ENCODE data around the gene ADA. TPM values are rescaled to one million over a fixed set of nuclear protein-coding genes. Genes with fewer than 3 reads are reported as not detected.
A peak's percentile ranks its signal among the peaks of the same experiment; 100 is the strongest.

The ADA gene
- total RNA-seq, 1 donor from 2014 or later = 72.3 TPM

DNA sequence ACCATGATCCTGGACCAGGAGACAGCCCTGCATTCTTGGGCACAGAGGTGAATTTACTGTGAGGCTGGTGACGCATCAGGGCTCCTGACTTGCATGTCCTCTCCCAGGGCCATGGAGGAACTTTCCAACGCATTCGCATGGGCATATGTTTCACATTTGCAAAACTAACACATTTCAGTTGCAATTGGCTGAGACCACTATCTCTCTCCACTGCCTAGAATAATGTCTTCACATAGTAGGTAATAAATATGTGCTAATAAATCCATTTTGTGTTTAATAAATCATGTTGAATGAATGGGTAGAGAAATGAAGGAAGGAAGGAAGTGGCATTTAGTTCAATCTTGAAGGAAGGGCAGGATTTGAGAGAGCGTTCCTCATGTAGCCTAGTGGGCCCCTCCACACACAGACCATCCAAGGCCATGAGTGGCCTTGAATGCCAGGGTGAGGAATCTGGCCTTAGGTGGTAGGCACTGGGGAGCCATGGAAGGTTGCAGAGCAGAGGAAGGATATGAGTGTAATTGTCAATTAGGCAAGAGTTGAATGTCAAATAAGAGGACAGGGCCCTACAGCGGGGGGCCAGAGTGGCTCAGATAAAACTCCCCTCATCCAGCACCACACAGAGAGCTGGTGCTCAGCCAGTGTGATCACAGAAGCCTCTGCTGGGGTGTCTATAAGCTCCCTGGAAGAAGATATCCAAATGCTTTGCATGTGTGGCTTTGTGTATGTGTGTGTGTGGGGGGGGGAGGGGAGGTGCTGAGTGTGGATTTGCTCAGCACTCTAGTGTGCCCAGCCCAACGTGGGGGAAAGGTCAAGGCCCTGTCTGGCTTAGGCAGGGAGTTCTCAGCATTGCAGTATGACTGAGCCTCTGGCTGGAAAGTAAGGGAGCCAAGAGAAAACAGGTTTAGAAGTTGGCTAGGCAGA, 32.8 kb upstream of the ADA start:
- Mint-ChIP-seq H3K4me3 (no peak overlapping the region), H3K4me1 (peaks cover 2% of the 10 kb centered on the region), H3K9me3 (no peaks in the 10 kb centered on the region), H3K36me3 (ENCODE audit: low read depth) (no peaks in the 10 kb centered on the region), H3K27ac (no peak overlapping the region), H3K27me3 (peaks cover 6% of the 10 kb centered on the region)
- ChIA-PET CTCF (interaction anchor here (0.6 to 3.2 kb wide), 20 partner anchors 10 to 606 kb away, joined by 3 to 22 read pairs (median 4); no protein-coding TSS in a partner anchor), POLR2A (interaction anchor here (0.6 to 1.4 kb wide), 4 partner anchors 74 to 201 kb away, joined by 3 to 5 read pairs (median 3); partner anchors contain the start of gene YWHAB)
- intact Hi-C loops (cut with micrococcal nuclease) = loop anchor here (2.0 kb wide), 1 partner anchor 38 kb away; no protein-coding TSS in a partner anchor
- ATAC-seq (ENCODE audit: low read depth) = no peak
- TF ChIP-seq, protein P1, sequence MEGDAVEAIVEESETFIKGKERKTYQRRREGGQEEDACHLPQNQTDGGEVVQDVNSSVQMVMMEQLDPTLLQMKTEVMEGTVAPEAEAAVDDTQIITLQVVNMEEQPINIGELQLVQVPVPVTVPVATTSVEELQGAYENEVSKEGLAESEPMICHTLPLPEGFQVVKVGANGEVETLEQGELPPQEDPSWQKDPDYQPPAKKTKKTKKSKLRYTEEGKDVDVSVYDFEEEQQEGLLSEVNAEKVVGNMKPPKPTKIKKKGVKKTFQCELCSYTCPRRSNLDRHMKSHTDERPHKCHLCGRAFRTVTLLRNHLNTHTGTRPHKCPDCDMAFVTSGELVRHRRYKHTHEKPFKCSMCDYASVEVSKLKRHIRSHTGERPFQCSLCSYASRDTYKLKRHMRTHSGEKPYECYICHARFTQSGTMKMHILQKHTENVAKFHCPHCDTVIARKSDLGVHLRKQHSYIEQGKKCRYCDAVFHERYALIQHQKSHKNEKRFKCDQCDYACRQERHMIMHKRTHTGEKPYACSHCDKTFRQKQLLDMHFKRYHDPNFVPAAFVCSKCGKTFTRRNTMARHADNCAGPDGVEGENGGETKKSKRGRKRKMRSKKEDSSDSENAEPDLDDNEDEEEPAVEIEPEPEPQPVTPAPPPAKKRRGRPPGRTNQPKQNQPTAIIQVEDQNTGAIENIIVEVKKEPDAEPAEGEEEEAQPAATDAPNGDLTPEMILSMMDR (IDR thresholded peaks at IDR 0.05) = no peak
- no peak for DNase-seq

DNA sequence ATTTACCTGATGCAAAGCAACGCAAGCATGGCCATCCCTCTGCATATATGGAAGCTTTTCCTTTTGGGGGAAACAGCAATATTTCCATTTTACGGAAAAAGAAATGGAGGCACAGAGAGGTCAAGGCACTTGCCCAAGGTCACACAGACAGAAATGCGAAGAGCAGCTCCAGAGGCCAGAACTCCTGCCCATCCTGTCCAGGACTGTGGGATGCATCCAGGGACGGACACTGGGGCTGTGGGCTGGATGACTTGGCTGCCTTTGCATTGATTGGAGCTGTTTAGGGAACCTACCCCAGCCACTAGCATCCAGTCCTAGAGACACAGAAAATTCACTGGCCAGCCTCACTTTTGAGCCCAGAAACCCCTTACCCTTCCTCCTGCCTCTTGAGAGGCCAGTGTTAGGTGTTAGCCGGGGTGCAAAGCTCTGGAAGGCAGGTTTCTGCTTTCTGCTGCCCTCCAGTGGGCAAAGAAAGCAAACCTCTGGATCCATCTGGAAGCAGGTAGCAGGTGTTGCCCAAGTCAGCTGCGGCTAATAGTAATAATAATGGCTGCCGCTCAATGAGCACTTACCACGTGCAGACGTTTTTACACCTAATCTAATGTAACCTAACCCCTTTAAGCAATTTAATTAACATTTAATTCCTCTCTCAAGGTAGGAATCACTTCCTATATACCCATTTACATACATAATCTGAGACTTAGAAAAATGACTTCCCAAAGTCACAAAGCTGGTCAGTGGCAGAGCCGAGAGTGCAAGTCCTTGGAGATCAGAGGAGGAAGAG, 32.0 kb upstream of the ADA start:
- ChIA-PET POLR2A (interaction anchor here (1.0 kb wide), 1 partner anchor 73 kb away, joined by 3 read pairs; no protein-coding TSS in a partner anchor), CTCF (interaction anchor here (0.6 to 3.2 kb wide), 14 partner anchors 12 to 1760 kb away, joined by 3 to 14 read pairs (median 5); no protein-coding TSS in a partner anchor)
- intact Hi-C loops (cut with micrococcal nuclease) = loop anchor here (1.0 to 2.0 kb wide), 2 partner anchors 37 to 107 kb away; no protein-coding TSS in a partner anchor
- peaks cover 6% of the 10 kb centered on the region for H3K27me3 Mint-ChIP-seq
- no peak overlapping the region for H3K27ac Mint-ChIP-seq
- TF ChIP-seq, protein P1 (IDR thresholded peaks at IDR 0.05) = no peak
- no peak for DNase-seq
- H3K4me3 Mint-ChIP-seq = no peak overlapping the region
- no peaks in the 10 kb centered on the region for H3K36me3 Mint-ChIP-seq (ENCODE audit: low read depth)
- peak; percentile 37 for ATAC-seq (ENCODE audit: low read depth)
- no peaks in the 10 kb centered on the region for H3K9me3 Mint-ChIP-seq
- H3K4me1 Mint-ChIP-seq = peaks cover 2% of the 10 kb centered on the region

DNA sequence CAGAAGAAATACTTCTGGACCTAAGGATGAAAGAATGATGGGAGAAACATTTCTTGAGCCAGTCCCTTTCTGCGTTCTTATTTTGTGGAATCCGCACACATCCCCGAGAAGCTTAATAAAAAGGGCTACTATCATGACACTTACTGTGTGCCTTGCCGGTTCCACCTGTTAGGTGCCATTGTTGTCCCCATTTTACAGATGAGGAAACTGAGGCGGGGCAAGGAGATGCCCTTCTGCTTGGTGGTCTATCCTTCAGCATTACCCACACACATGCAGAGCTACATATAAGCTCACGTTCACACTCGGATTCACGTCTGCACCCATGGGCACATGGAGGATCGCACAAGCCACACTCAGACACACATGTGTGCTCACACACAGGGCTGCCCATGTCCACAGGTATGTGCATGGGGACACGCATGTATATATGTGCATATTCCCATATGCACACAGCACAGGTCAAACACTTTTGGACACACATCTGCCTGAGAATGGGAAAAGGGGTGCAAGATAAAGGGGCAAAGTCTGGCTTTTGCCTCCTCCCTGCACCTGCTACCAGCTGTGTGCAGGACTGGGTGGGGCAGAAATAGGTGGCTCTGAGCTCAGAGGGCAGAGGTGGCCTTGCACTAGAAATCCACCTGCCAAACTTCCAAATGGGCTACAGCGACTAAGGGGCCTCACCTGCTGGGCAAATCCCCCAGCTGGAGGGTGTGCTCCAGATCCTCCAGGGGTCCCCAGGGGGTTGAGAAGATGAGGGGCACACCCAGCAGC, 30.5 kb upstream of the ADA start:
- H3K4me1 Mint-ChIP-seq = peaks cover 2% of the 10 kb centered on the region
- DNase-seq (no peak), ATAC-seq (ENCODE audit: low read depth) (no peak)
- CTCF ChIA-PET = interaction anchor here (1.1 to 2.4 kb wide), 6 partner anchors 10 to 97 kb away, joined by 3 to 7 read pairs (median 4); no protein-coding TSS in a partner anchor
- no peaks in the 10 kb centered on the region for H3K9me3 Mint-ChIP-seq
- TF ChIP-seq, protein P1 (IDR thresholded peaks at IDR 0.05) = no peak
- H3K4me3 Mint-ChIP-seq = no peak overlapping the region
- POLR2A ChIA-PET = interaction anchor here (0.5 kb wide), 1 partner anchor 72 kb away, joined by 9 read pairs; no protein-coding TSS in a partner anchor
- H3K27ac Mint-ChIP-seq = no peak overlapping the region
- no peaks in the 10 kb centered on the region for H3K36me3 Mint-ChIP-seq (ENCODE audit: low read depth)
- intact Hi-C loops (cut with micrococcal nuclease) = no loop called here
- H3K27me3 Mint-ChIP-seq = peaks cover under 1% of the 10 kb centered on the region

DNA sequence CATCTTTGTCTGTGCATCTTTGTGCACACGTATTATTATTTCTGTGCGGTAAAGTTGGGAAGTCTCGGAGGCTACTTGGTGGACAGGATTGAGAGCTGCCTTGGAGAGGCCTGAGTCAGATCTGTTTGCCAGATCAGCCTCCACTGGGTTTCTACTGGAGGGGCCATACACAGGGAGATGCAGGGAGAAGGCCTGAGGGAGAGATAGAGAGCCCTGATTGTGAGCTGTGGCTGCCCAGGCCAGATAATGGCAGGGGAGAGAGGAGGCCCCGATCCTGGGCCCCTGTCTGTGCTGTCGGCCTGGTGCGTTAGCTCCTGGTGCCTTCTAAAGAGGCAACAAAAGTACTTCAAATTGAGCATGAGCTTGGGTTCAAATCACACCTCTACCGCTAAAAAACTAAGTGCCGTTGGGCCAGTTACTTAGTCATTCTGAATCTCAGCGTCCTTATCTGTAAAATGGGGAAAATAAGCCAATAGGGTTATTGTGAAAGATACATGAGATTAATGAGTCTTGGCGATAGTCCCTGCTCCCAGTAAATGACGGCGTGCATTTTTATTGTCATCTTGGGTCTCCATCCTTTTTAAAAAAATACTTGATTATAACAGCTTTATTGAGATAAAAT, 27.6 kb upstream of the ADA start:
- H3K27ac Mint-ChIP-seq = no peak overlapping the region
- ChIA-PET CTCF (no interaction called here), POLR2A (no interaction called here)
- H3K9me3 Mint-ChIP-seq = no peaks in the 10 kb centered on the region
- intact Hi-C loops (cut with micrococcal nuclease) = no loop called here
- no peaks in the 10 kb centered on the region for H3K27me3 Mint-ChIP-seq
- no peak overlapping the region for H3K4me3 Mint-ChIP-seq
- ATAC-seq (ENCODE audit: low read depth) (no peak), DNase-seq (no peak)
- TF ChIP-seq, protein P1 (IDR thresholded peaks at IDR 0.05) = no peak
- no peaks in the 10 kb centered on the region for H3K36me3 Mint-ChIP-seq (ENCODE audit: low read depth)
- H3K4me1 Mint-ChIP-seq = no peaks in the 10 kb centered on the region
